NCI-H146 (cell line): ENCODE data around the gene HCAR3.
"Not testable (repeated sequence)": the region's sequence is repeated elsewhere in the genome, so short reads cannot be mapped to it uniquely, and the experiment has no call there.

Experiments
- DNase-seq: peaks from one replicate; lab custom pipeline; 2025; lab: John Stamatoyannopoulos, UW

The HCAR3 gene

DNA sequence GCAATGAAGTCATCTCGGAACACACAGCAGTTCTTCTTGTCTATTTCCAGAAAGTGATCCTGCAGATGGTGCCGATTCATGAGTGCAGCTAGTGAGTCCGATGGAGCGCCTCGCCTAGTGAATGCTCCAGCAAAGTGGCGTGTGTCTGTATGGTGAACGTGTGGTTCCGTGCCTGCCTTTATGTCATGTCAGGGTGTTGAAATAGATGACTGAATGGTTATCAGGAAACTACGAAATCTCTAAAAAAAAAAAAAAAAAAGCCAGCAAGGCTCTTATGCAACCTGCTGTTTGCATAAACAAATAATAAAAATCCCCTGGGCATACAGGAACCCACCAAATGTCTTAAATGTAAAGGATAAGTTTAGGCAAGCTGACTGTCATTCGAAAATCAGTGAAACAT is at the start of gene HCAR3:
Gene HCAR3, minus strand, starts transcription at position 154 of the 400 bp plus-strand sequence. Its CDS starts 74 bp downstream, at position 80.
- not testable (repeated sequence) for DNase-seq

GRCh38 chr12:122757568-122757967 is 41.0 kb upstream of the HCAR3 start:
- DNase-seq, result no peak

GRCh38 chr12:122754790-122755189 is 38.2 kb upstream of the HCAR3 start:
- no peak for DNase-seq

DNA sequence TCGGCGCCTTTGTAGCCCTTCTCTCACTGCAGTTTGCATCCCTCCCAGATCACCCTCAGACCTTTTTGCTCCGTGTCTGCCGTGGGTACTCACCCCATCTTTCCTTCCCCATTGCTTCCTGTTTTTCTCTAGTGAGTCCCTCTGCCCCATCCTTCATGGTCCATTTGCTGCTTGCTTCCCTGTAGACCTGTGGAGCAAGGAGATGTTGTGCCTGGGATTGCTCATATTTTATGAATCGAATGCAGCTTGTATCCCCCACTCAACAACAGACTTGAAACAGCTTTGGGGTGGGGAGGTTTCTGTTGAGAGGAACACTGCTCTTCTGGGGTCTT is 36.7 kb upstream of the HCAR3 start:
- peak; percentile 32 for DNase-seq

GRCh38 chr12:122752464-122753318 is 36.1 kb upstream of the HCAR3 start, which contains the start of gene DENR:
Gene DENR (plus strand): TSS chr12:122752824. CDS start chr12:122753702, 878 bp downstream.
- DNase-seq, result peak; percentile 99

DNA sequence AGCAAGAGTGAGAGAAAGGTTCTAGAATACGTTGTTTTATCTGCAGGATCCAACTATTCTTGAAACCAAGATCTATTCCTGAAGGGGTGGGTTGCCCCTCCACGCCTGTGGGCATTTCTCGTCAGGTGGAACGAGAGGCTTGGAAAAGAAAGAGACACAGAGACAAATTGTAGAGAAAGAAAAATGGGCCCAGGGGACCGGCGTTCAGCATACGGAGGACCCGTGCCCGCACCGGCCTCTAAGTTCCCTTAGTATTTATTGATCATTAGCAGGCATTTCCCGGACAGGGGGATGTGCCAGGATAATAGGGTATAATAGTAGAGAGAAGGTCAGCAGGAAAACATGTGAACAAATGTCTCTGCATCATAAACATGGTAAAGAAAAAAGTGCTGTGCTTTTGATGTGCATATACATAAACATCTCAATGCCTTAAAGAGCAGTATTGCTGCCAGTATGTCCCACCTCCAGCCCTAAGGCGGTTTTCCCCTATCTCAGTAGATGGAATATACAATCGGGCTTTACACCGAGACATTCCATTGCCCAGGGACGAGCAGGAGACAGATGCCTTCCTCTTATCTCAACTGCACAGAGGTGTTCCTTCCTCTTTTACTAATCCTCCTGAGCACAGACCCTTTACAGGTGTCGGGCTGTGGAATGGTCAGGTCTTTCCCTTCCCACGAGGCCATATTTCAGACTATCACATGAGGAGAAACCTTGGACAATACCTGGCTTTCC is 34.3 kb upstream of the HCAR3 start:
- DNase-seq, result not testable (repeated sequence)

DNA sequence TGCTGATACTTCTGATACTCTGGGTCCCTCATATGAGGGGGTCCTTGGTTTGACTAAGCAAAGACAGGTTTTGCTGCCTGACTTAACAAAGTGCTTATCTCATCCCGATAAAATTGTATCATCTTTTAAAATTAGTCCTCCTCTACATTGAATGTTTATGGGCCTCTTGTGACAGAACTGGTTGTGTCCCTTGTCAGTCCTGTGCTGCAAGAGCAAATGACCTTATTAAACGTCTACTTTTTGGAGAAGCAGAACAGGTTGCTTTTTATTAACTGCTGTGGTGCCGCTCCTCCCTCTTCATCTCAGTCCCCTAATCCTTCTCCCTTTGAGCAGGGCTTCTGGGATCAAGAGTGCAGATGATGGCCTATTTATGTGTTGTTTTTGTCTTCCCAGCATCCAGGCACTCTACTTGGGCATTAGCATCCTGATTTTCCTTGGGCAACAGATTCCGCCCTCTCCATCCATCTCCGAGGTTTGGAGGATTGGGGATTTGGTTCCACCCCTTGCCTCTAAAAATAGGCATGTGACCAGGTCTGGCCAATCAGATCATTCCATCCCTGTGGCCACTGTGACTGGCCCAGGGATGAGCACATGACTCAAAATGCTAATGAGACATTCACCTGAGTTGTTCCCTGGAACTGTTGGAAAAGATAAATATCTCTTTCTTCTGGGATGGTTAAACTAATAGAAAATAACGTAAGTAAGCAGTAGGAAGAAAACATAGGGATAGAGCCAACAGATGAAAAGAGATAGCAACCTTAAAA is 33.1 kb upstream of the HCAR3 start:
- DNase-seq, result peak; percentile 73

DNA sequence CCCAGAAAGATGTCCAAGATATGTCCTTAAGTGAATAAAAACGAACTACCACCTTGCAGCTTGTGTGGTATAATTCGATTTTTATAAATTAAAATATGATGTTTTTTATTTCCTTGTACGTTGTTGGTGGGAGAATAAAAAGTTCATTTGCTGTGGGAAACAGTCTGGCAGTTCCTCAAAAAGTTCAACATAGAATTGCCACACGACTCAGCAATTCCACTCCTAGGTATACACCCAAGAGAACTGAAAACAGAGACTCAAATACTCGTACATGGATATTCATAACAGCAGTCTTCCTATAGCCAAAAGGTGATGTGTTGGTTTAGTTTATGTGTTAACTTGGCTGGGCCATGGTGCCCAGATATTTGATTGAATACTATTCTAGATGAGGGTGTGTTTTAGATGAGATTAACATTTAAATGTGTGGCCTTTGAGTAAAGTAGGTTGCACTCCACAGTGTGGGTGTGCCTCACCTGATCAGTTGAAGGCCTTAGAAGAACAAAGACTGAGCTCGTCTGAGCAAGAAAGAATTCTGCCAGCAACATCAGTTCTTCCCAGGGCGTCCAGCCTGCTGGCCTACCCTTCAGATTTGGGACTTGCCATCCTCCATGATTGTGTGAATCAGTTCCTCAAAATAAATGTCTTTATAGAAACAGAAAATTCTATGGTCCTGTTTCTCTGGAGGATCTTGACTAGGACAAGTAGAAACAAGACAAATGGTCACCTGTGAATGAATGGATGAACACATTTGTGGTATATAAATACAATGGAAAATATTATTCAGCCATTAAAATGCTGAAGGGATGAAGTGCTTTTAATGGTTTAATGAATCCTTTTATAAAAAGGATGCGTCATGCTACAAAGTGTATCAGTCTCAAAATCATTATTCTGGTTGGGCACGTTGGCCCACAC is 30.9 kb upstream of the HCAR3 start:
- DNase-seq, result no peak

DNA sequence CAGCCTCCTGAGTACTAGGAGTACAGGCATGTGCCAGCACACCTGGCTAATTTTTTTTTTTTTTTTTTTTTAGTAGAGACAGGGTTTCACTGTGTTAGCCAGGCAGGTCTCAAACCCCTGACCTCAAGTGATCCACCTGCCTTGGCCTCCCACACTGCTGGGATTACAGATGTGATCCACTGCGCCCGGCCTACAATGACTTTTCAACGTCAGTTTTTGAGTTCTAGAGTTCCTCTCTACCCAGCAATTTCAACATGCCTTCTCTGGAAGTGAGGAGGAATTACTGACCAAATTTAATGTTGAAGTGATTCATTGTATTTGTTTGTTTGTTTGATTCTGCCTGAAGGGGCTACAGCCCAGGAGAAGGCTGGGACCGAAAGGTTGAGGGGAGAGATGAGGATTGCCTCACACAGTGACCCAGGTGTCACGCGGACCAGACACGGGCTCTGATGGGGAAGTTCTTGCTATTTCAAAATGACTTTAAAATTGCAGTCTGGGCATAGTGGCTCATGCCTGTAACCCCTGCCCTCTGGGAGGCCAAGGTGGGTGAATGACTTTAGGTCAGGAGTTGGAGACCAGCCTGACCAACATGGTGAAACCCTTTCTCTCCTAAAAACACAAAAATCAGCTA is 27.4 kb upstream of the HCAR3 start:
- no peak for DNase-seq

- DNase-seq, result no peak
These were observed 23.7 kb upstream of the HCAR3 start for GRCh38 chr12:122740351-122740750.

GRCh38 chr12:122738571-122738970 is 22.0 kb upstream of the HCAR3 start:
- DNase-seq, result no peak

GRCh38 chr12:122732611-122733010 is 16.0 kb upstream of the HCAR3 start:
- DNase-seq, result no peak

DNA sequence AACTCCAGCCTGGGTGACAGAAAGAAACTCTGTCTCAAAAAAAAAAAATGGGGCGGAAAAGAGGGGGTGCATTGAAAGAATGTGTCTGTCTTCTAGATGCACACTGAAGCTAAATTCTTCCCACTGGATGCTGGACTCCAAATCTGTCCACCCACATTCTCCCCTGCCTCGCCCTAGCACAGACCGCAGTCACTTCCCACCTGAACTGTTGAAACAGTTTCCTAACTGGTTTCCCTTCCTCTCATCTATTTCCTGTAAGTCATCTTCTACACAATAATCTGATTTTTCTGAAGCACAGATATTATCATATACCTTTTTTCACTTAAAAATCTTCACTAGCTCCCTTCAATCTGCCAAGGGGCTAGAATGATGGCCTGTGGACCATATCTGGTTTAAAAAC is 15.6 kb upstream of the HCAR3 start:
- DNase-seq, result no peak

DNA sequence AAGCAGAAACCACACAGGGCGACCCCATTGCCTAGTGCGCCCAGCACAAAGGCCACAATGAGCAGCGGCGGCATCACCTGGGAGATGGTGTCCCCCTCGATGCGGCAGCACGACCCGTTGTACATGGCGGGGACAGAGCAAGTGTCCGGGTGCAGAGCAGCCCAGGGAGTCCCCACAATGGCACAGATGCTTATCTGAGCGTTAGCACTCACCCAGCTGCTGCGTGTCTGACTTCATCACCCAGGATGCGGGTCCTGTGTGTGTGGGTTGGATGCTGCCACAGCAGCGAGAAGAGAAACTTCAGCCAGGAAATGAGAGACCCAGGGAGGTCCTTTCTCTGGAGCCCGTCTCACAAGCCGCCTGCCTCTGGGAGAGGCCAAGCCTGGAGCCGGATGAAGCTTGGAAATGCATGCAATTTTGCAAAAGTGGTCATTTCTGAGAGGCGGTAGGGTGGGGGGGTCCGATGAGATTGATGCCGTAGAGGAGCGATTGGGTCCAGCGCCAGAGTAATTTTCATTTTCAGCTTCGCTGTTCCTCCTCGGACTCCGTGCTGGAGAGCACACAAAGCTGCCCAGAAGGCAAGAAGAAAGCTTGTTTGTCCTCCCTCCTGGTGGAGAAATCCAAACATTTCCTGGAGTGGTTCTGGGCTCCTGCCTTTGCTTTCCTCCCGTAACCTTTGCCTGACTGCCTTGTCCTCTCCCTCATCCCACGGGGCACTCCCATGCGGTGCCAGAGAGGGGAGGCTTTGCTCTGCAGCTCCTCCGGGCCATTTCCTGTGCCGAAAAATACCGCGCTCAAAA is 13.8 kb upstream of the HCAR3 start, which contains the start of gene HCAR1:
Gene HCAR1, minus strand, starts transcription at position 630 of the 800 bp plus-strand sequence. Its CDS starts 505 bp downstream, at position 125.
- peak; percentile 63 for DNase-seq

GRCh38 chr12:122729583-122730214 is 13.1 kb upstream of the HCAR3 start:
- DNase-seq, result no peak

DNA sequence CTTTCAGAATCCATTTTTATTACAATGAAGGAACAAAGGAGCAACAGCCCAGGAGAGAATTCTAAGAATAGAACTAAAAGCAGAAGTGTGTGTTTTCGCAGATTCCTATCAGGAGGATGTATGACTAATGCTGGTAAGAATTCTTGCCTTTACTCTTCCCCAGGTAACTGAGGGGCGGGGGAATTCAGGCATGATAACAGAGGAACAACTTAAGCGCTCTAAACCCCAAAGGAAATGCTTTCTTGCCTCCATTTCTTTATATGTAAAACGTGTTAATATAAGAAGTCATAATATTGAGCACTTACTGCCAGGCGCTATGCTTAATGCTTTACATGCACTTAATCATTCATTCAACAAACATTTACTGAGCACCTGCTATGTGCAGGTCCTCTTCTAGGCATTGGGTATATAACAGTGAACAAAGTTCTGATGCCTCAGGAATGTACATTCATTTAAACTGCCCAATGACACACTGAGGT is 9.5 kb upstream of the HCAR3 start:
- no peak for DNase-seq

DNA sequence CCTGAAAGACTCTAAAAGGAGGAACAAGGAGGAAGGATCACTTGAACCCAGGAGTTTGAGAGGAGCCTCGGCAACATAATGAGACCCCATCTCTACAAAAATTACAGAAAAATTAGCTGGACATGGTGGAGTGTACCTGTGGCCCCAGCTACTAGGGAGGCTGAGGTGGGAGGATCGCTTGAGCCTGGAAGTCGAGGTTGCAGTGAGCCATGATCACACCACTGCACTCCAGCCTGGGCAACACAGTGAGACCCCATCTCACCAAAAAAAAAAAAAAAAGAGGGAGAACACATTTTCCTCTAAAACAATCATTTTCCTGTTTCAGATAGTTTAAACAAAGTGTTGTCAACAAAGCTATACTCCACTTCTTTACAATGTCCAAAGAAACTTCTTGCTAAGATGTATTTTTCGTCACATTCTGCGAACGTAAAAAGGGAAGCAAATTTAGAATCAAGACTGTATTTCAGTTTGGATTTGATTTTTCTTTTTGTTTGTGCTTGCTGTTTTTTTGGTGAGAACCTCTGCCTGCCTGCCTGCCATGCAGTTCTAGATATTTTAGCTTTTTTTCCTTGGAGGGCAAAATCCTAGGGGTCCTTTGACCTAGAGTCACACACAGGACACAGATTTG is 9.0 kb upstream of the HCAR3 start:
- no peak for DNase-seq

GRCh38 chr12:122724641-122725243 is 8.1 kb upstream of the HCAR3 start:
- DNase-seq, result no peak
